Cerebellar nuclear complex (tissue), 1 donor: ENCODE data around the gene SASS6.
"Not testable (repeated sequence)": the region's sequence is repeated elsewhere in the genome, so short reads cannot be mapped to it uniquely, and the experiment has no call there.

Experiments
- DNase-seq, 2 experiments: peaks; one replicate each; lab custom pipeline; 2025; lab: John Stamatoyannopoulos, UW

Gene SASS6

GRCh38 chr1:100107696-100108095 is 25.0 kb downstream of the SASS6 start:
- no peak for DNase-seq

DNA sequence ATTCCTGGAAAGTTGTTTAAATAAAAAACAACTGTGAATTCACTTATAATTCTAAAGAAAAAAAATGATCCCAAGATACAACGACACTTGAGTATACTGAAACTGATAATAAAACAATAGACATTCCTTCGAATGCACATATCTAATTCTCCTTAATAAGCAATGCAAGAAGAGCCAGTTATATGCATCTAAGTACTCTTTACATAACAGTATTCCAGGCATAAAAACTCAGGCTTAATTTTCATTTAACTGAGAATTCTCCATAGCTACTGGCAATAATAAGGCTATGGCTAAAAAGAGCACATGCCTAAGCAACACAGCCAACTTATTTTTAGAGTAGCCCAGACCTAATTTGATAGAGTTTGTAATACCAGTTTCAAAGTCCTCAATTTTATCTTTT is 31.2 kb downstream of the SASS6 start:
- no peak for DNase-seq

- no peak for DNase-seq
Observed at GRCh38 chr1:100100202-100100601, 32.5 kb downstream of the SASS6 start.

DNA sequence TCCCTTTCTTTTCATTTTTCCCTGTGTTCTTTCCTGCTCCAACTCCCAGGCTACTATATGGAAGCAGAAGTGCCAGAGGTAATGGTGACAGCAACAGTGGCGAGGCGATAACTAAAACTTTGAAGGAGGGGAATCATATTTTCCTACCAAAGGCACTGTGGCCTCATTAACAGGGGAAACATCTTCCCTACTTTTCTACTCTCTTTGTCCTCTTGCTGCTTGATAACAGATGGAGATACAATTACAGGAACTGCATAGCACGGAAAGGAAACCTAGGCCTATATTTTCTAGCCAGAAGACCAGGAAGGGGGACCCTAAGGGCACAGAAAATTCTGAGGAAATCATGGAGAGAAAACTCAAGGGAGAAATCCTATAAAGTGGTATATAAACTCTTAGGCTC is 42.3 kb downstream of the SASS6 start:
- no peak for DNase-seq

DNA sequence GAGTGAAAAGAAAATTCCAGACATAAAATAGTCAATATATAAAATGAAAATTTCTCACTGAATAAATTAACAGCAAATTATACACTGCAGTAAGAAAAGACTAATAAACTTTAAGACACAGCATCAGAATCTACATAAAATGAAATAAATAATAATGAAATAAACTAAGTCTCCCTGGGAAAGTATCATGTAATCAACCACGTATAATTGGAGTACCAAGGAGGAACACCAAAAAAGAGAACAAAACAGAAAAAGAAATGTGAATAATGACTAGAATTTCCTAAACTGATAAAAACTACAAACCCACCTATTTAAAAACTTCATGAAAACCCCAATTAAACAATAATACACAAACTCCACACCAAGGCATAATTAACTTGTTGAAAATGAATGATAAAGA is 43.6 kb downstream of the SASS6 start:
- no peak for DNase-seq

DNA sequence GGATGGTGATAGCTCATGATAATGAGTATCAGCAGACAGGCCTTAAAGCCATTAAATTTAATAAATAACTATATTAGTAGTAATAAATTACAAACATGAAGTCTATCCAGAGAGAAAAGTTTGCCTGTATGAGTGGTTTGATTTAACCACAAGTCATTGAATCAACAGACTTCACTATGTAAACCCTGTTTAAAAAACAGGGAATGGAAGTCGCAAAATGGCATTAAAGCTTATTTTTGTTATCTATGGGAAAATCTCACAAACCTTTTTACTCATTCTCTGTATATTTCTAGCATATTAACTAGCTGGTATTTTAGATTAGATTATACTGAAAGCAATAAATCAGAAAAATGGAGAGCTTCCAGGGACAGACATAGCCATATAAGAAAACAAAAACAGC is 45.3 kb downstream of the SASS6 start:
- no peak for DNase-seq

DNA sequence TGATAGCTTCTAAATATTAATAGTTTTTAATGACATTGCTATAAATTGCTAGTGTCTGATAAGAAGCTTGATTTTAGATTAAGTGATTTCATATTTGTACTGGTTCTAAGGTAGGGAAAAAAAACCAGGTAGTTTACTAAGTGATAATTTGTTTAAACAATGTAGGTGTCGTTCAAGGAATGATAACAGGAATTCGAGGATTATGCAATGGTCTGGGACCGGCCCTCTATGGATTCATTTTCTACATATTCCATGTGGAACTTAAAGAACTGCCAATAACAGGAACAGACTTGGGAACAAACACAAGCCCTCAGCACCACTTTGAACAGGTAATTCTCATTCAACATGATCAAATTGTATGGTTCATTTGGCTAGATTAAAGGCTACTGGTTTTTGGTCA is 52.4 kb downstream of the SASS6 start:
- DNase-seq = no peak

DNA sequence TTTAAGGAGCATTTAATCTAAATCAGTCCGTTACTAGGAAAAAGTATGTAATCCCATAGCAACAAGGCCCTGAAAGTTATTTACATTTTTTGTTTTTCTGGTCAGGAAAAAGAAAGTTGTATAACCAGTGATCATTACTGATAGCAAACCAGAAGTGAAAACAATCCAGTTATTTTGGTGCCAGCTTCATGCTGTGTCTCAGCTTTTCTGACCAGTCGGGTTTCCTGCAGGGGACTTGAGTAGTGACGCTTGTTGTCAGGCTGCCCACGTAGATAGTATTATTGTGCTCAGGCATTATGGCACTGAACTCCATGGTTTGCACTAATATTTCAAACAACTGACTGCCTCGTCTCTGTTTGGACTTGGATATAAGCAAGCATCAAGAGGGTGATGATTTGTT is 55.2 kb downstream of the SASS6 start:
- no peak for DNase-seq

- no peak for DNase-seq
Observed at GRCh38 chr1:100076744-100077143, 56.0 kb downstream of the SASS6 start.

DNA sequence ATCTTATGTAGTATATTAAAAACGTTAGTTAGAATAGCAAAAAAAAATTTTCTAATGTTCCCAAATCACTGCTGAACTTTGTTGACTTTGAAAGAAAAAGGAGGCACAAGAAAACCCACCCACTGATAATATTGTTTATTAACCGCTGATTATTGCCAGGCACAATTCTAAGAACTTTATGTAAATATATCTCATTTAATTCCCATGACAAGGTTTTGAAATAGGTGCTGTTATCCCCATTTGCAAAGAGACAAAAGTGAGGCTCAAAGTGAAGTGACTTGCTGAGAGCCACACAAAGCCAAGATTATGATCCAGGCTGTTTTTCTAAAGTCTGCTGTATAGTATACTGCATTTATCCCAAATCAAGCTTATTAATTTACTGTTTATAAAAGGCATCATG is 56.4 kb downstream of the SASS6 start:
- no peak for DNase-seq

GRCh38 chr1:100075773-100076172 is 57.0 kb downstream of the SASS6 start:
- no peak for DNase-seq

DNA sequence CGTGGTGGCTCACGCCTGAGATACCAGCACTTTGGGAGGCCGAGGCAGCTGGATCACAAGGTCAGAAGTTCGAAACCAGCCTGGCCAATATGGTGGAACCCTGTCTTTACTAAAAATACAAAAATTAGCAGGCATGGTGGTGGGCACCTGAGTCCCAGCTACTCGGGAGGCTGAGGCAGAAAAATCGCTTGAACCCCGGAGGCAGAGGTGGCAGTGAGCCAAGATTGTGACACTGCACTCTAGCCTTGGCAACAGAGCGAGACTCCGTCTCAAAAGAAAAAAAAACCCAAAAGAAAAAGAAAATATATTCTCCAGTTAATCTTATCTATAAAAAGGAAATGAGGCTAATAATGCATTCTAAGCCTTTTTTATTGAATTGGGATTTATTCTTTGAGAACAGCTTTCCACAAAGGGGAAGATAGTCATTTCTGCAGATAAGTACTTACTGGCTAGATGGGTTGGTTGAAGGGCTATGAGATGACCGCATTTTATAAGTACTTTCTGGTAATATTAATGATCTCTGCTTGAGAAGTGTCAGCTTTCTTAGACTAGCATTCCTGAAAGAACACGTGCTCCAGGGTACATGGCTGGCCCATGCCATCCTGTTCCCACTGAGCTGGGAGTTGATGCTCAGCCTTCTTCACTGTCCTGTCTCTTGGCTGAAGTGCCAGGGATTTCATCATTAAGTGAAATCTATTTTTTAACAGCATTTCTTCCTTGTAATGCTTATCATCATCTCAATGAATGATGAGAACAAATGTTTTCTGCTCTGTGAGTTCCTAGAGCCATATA is 57.9 kb downstream of the SASS6 start:
- DNase-seq = no peak

GRCh38 chr1:100073531-100073930 is 59.2 kb downstream of the SASS6 start:
- DNase-seq = no peak

- no peak for DNase-seq
Observed at GRCh38 chr1:100070201-100070939, 62.4 kb downstream of the SASS6 start.

- no peak for DNase-seq
Observed at GRCh38 chr1:100065969-100066227, 66.8 kb downstream of the SASS6 start.

GRCh38 chr1:100065183-100065968 is 67.4 kb downstream of the SASS6 start:
- no peak for DNase-seq

DNA sequence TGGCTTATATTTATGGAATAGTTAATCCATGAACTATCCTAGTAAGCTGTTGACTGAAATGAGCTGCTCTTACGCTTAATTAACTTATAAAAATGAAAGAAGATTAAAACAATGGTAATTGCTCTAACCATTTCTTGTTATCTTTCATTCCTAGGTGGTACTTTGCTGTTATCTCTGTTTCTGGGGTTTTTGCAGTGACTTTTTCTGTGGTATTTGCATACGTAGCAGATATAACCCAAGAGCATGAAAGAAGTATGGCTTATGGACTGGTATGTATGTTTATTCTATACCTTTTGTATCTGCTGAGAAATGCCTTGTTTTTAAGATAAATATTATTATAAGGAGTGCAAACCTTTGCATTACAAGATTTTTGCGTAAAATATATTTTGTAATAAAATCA is 71.0 kb downstream of the SASS6 start:
- no peak for DNase-seq

GRCh38 chr1:100053727-100054126 is 79.0 kb downstream of the SASS6 start:
- DNase-seq = no peak

DNA sequence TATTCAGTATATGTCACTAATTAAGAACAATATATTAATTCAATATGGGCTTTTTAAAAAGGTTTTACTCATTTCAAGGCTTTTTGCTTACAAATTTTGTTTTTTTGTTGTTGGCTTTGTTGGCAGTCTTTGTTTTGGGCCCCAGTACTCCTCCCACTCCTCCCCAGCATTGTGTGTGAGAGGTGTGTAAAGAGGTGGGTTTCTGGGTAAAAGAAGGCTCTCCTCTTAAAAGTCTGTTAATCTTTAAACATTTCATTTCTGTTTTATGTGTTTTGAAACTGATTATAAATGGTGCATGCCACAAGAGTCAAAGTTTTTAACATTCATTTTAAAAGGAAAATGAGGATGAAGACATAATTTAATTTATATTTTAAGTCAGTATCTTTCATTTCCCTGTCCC is 79.6 kb downstream of the SASS6 start:
- DNase-seq = no peak

GRCh38 chr1:100051893-100052292 is 80.8 kb downstream of the SASS6 start:
- no peak for DNase-seq

DNA sequence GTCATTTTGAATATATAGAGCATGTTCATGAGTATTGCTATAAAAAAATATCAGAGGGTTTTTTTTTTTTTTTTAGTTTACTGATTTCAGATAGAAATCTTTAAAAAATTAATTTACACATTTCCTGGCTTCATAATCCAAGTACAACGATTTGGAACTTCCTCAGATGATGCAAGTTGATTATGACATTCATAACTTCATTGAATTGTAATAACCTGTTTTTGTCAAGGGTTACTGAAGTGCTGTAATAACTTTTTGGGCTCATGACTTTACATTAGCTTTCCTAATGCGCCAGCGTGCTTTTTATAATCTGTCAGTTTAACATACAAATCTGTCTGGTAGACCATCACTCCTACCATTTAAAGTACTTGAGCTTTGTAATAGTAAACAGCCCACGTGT is 81.3 kb downstream of the SASS6 start:
- no peak for DNase-seq

GRCh38 chr1:100050139-100050538 is 82.6 kb downstream of the SASS6 start:
- no peak for DNase-seq

DNA sequence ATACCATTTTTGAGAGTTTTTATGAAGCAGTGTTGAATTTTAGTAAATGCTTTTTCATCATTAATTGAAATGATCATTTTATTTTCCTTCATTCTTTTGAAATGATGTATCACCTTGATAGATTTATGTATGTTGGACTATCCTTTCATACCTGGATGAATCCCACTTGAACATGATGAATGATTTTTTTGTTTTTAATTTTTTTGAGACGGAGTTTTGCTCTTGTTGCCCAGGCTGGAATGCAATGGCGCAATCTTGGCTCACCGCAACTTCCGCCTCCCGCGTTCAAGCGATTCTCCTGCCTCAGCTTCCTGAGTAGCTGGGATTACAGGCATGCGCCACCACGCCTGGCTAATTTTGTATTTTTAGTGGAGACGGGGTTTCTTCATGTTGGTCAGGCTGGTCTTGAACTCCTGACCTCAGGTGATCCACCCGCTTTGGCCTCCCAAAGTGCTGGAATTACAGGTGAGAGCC is 85.5 kb downstream of the SASS6 start:
- DNase-seq = not testable (repeated sequence)
